Measurements from ENCODE around the gene GADL1.

GADL1 gene

GRCh38 chr3:30873671-30874070, 20.8 kb downstream of the GADL1 start:
- no peak for DNase-seq

GRCh38 chr3:30872879-30873278, 21.6 kb downstream of the GADL1 start:
- no peak for DNase-seq

GRCh38 chr3:30871720-30872119, 22.7 kb downstream of the GADL1 start:
- DNase-seq = no peak

- DNase-seq = no peak
Observed at GRCh38 chr3:30864836-30865235, 29.6 kb downstream of the GADL1 start.

- no peak for DNase-seq
Observed at GRCh38 chr3:30864132-30864531, 30.3 kb downstream of the GADL1 start.

- DNase-seq = no peak
Observed at GRCh38 chr3:30862004-30862403, 32.5 kb downstream of the GADL1 start.

GRCh38 chr3:30858894-30859389, 35.5 kb downstream of the GADL1 start:
- no peak for DNase-seq

GRCh38 chr3:30855400-30856292, 38.8 kb downstream of the GADL1 start:
- no peak for DNase-seq

GRCh38 chr3:30852833-30853232, 41.6 kb downstream of the GADL1 start:
- DNase-seq = no peak

GRCh38 chr3:30848087-30848779, 46.2 kb downstream of the GADL1 start:
- no peak for DNase-seq

GRCh38 chr3:30847592-30847991, 46.9 kb downstream of the GADL1 start:
- DNase-seq = no peak

GRCh38 chr3:30845606-30846005, 48.9 kb downstream of the GADL1 start:
- DNase-seq = no peak

- no peak for DNase-seq
Observed at GRCh38 chr3:30843877-30844276, 50.6 kb downstream of the GADL1 start.

- no peak for DNase-seq
Observed at GRCh38 chr3:30836141-30836540, 58.3 kb downstream of the GADL1 start.

- DNase-seq = no peak
Observed at GRCh38 chr3:30835667-30836066, 58.8 kb downstream of the GADL1 start.

GRCh38 chr3:30832961-30833575, 61.4 kb downstream of the GADL1 start:
- no peak for DNase-seq

- no peak for DNase-seq
Observed at GRCh38 chr3:30827080-30827479, 67.4 kb downstream of the GADL1 start.

GRCh38 chr3:30826531-30826942, 67.9 kb downstream of the GADL1 start:
- no peak for DNase-seq

- DNase-seq = no peak
Observed at GRCh38 chr3:30819067-30819798, 75.2 kb downstream of the GADL1 start.

GRCh38 chr3:30813734-30814133, 80.7 kb downstream of the GADL1 start:
- no peak for DNase-seq

GRCh38 chr3:30811151-30811795, 83.2 kb downstream of the GADL1 start:
- DNase-seq = peak; percentile 12

- no peak for DNase-seq
Observed at GRCh38 chr3:30810625-30811024, 83.8 kb downstream of the GADL1 start.

All from suppressor macrophage treated with lipopolysaccharide for 4 hours (primary cell).